ENCODE data around the gene NMRK1. TPM values are rescaled to one million over a fixed set of nuclear protein-coding genes. Genes with fewer than 3 reads are reported as not detected.

NMRK1 gene
- total RNA-seq, 1 donor from 2014 or later = 3.5 TPM

DNA sequence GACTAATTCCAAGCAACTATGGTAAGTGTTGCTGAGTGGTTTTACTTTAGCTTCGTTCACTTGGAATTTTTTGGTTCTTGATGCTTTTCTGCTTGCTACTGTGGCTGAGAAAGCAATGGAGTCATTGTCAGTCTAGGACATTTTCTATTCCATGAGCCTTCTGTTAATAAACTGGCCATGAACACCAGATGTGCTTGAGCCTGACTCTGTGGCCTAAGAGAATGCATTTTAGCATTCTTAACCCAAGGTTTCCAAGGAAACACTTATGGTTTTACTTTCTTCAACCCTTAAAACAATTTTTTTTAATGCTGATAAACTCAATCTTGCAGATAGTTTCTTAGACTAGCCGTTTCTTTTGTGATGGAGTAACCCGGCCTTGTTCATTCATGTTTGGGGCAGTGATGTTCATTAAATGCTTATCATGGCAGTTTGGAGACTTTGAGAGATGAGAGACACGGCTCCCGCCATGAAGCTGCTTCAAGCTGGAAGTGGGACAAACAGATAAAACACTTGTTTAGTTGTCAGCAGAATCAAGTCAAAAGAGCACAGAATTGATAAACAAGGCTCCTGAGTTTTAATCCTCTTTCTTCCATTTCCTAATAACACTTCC, 42.8 kb upstream of the NMRK1 start:
- Mint-ChIP-seq H3K36me3 (ENCODE audit: insufficient read depth) (peaks cover 2% of the 10 kb centered on the region), H3K27ac (no peak overlapping the region)

DNA sequence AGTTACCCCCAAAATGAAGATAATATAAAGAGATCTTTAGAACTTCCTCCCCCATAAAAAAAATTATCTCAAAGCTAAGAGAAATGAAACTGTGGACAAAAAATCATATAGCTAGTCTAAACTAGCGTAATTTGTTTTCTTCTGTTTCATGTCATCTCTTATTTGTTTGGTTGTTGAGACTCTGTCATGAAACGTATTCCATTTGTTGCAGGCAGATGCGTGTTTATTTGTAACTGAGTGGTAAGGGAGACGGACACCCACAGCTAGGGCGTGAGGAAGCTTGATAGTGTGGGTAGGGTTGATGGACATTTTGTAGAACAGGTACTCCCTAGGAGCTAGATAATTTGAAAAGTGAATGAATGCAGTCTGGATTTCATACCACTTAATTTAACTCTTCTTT, 42.2 kb upstream of the NMRK1 start:
- H3K36me3 Mint-ChIP-seq (ENCODE audit: insufficient read depth) = peaks cover 2% of the 10 kb centered on the region
- TF ChIP-seq, protein P1, sequence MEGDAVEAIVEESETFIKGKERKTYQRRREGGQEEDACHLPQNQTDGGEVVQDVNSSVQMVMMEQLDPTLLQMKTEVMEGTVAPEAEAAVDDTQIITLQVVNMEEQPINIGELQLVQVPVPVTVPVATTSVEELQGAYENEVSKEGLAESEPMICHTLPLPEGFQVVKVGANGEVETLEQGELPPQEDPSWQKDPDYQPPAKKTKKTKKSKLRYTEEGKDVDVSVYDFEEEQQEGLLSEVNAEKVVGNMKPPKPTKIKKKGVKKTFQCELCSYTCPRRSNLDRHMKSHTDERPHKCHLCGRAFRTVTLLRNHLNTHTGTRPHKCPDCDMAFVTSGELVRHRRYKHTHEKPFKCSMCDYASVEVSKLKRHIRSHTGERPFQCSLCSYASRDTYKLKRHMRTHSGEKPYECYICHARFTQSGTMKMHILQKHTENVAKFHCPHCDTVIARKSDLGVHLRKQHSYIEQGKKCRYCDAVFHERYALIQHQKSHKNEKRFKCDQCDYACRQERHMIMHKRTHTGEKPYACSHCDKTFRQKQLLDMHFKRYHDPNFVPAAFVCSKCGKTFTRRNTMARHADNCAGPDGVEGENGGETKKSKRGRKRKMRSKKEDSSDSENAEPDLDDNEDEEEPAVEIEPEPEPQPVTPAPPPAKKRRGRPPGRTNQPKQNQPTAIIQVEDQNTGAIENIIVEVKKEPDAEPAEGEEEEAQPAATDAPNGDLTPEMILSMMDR (IDR thresholded peaks at IDR 0.05; ENCODE audit: unreplicated experiment) = no peak
- H3K9me3 Mint-ChIP-seq (ENCODE audit: low read depth) = no peaks in the 10 kb centered on the region
- no peak for DNase-seq (ENCODE audit: low spot score, unreplicated experiment)
- no peak overlapping the region for H3K27ac Mint-ChIP-seq
- peaks cover 12% of the 10 kb centered on the region for H3K4me1 Mint-ChIP-seq (ENCODE audit: low read depth)
- H3K4me3 Mint-ChIP-seq (ENCODE audit: low read depth) = no peak overlapping the region
- no peaks in the 10 kb centered on the region for H3K27me3 Mint-ChIP-seq

More for the DNA sequence above, 42.8 kb upstream of the NMRK1 start:
- Mint-ChIP-seq H3K4me3 (ENCODE audit: low read depth) (no peak overlapping the region), H3K27me3 (no peaks in the 10 kb centered on the region), H3K9me3 (ENCODE audit: low read depth) (no peaks in the 10 kb centered on the region), H3K4me1 (ENCODE audit: low read depth) (peaks cover 12% of the 10 kb centered on the region)
- TF ChIP-seq, protein P1 (IDR thresholded peaks at IDR 0.05; ENCODE audit: unreplicated experiment) = no peak
- no peak for DNase-seq (ENCODE audit: low spot score, unreplicated experiment)

DNA sequence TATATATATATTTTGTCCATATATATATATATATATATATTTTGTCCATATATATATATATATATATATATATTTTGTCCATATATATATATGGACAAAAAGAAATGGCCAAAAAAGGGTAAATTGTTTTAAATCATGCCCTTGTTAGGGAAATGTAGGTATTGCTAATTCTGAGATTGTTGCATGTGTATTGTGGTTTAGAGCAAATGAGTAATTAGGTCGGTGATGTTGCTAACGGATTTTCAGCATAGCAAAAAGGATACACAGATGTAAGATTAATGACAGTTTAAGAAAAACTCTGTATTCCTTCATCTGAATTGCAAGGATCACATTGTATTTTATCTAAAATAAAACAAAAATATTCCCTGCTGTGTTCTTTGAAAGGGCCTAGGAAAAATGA, 40.6 kb upstream of the NMRK1 start:
- Mint-ChIP-seq H3K27ac (no peak overlapping the region), H3K4me1 (ENCODE audit: low read depth) (peaks cover 3% of the 10 kb centered on the region), H3K4me3 (ENCODE audit: low read depth) (no peak overlapping the region), H3K9me3 (ENCODE audit: low read depth) (no peaks in the 10 kb centered on the region), H3K36me3 (ENCODE audit: insufficient read depth) (peaks cover 1% of the 10 kb centered on the region), H3K27me3 (no peaks in the 10 kb centered on the region)
- DNase-seq (ENCODE audit: low spot score, unreplicated experiment) = no peak
- TF ChIP-seq, protein P1 (IDR thresholded peaks at IDR 0.05; ENCODE audit: unreplicated experiment) = no peak

DNA sequence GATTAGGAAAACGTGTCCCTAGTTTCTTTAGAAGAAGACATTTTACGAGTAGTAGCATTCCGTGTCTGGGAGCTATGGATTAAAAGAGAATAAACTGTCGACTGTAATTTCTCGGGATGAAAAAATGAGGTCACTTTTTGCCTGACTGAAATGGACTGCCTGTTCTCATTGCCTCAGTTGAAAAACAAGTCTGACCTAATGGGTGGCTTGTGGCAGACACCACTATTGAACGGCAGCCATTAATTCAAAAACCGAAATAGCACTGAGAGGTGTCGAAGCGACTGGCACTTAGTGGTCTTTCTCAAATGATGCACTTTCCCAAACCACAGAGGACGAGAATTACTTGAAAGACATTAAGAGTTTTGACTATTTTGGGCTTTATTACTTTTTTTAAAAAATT, 35.7 kb upstream of the NMRK1 start:
- DNase-seq (ENCODE audit: low spot score, unreplicated experiment) = no peak

DNA sequence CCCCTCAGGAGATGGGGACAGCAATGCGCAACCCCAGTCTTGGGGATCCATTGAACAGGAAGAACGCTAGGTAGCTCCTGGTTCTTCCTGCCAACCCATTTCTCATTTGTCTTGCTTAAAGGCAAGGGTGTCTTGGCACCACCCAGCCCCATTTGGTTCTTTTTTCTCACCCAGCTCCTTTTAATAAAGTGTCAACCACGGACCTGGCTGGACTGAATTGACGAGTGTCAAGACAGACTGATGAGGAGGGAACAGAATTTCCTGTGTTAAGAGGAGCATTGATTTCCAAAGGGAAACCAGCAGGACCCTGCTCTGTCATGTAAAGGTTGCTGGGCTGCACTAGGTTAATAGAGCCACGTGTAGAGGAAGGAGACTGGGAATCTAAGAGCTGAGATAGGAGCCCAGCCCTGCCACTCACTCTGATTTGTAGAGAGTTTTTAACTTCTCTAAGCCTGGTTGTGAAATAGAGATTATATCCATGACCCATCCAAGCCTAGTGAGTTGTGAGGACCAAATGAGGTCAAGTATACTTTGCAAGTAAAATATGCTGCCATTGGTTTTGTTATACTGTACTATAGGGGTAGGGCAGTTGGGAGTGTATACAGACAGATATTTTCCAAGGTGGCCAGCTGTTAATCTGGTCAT, 34.1 kb upstream of the NMRK1 start:
- Mint-ChIP-seq H3K9me3 (ENCODE audit: low read depth) (no peaks in the 10 kb centered on the region), H3K36me3 (ENCODE audit: insufficient read depth) (peaks cover 7% of the 10 kb centered on the region)

More for the DNA sequence above, 35.7 kb upstream of the NMRK1 start:
- peaks cover 6% of the 10 kb centered on the region for H3K36me3 Mint-ChIP-seq (ENCODE audit: insufficient read depth)
- no peaks in the 10 kb centered on the region for H3K9me3 Mint-ChIP-seq (ENCODE audit: low read depth)
- H3K4me3 Mint-ChIP-seq (ENCODE audit: low read depth) = no peak overlapping the region
- H3K27me3 Mint-ChIP-seq = no peaks in the 10 kb centered on the region
- H3K4me1 Mint-ChIP-seq (ENCODE audit: low read depth) = no peaks in the 10 kb centered on the region
- peak overlapping the region; percentile 56 for H3K27ac Mint-ChIP-seq
- TF ChIP-seq, protein P1 (IDR thresholded peaks at IDR 0.05; ENCODE audit: unreplicated experiment) = no peak

More for the DNA sequence above, 34.1 kb upstream of the NMRK1 start:
- DNase-seq (ENCODE audit: low spot score, unreplicated experiment) = no peak
- H3K27ac Mint-ChIP-seq = no peak overlapping the region
- H3K27me3 Mint-ChIP-seq = no peaks in the 10 kb centered on the region
- TF ChIP-seq, protein P1 (IDR thresholded peaks at IDR 0.05; ENCODE audit: unreplicated experiment) = no peak
- H3K4me3 Mint-ChIP-seq (ENCODE audit: low read depth) = no peak overlapping the region
- no peaks in the 10 kb centered on the region for H3K4me1 Mint-ChIP-seq (ENCODE audit: low read depth)
